GM04504 (cell line): ENCODE results near the gene ZNF432.
"Not testable (repeated sequence)": the region's sequence is repeated elsewhere in the genome, so short reads cannot be mapped to it uniquely, and the experiment has no call there.

Source experiments
- DNase-seq: peaks from one replicate; pipeline ENCODE4 v3.0.0-alpha.2; 2012; ENCODE audit warnings: low read depth

ZNF432 gene

GRCh38 chr19:52048555-52049501, at the start of gene ZNF432:
TSS of gene ZNF432 (minus strand) at chr19:52048838. CDS start at chr19:52046868, 1,970 bp downstream.
- DNase-seq: peak; percentile 87

DNA sequence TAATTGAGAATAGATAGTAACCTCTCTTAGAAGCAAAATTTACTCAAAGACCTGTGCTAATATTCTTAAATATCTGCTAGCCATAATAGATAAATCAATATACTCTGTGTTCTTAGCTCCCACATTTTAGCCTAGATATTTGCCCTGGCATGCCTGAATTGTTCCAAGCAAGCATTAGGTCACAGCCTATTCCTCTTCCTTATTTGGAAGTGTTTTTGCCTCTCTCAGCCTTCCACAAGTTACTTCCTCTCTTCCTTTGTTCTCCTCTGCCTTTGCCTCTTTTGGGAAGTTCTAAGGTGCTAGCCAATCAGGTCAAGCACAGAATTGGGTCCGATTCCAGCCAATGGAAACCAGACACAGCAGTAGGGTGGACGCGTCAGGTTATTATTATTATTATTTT, 47.8 kb upstream of the ZNF432 start:
- not testable (repeated sequence) for DNase-seq

- DNase-seq: peak; percentile 82
These were observed 46.8 kb upstream of the ZNF432 start, which contains the start of gene ZNF841 for GRCh38 chr19:52095172-52096014. TSS of gene ZNF841 (minus strand) at chr19:52095765. CDS start at chr19:52084801, 10,964 bp downstream.

- DNase-seq: no peak
These were observed 46.0 kb upstream of the ZNF432 start for GRCh38 chr19:52094526-52095130.

GRCh38 chr19:52086481-52086880, 37.8 kb upstream of the ZNF432 start:
- peak; percentile 5 for DNase-seq

GRCh38 chr19:52070496-52070895, 21.9 kb upstream of the ZNF432 start:
- no peak for DNase-seq

DNA sequence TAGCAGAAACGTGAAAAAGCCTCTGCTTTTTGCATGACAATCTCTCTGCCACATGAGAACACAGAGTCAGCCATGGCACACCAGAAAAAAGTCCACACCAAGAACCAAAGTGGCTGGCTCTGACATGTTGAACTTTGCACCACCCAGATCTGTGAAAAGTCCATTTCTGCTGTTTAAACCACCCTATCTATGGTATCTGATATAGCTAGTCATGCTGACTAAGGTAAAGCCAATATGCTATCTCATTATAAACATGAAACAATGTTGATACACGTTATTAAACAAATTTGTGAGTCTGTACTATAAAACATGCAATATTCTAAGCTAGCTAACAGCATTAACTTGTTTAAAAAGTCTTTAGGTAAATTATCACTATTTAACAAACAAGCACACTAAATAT, 21.0 kb upstream of the ZNF432 start:
- DNase-seq: no peak

DNA sequence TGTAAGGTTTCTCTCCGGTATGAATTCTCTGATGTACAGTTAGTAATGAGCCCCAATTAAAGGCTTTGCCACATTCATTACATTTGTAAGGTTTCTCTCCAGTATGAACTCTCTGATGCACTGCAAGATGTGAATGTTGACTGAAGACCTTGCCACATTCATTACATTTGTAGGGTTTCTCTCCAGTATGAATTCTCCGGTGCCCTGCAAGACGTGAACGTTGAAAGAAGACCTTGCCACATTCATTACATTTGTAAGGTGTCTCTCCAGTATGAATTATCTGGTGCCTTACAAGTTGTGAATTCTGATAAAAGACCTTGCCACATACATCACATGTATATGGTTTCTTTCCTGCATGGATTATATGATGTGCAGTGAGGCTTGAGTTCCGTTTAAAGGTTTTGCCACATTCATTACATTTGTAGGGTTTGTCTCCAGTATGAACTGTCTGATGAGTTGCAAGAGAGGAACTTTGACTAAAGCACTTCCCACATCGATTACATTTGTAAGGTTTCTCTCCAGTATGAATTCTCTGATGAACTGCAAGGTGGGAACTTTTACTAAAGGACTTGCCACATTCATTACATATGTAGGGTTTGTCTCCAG, 17.7 kb upstream of the ZNF432 start:
- DNase-seq: no peak

DNA sequence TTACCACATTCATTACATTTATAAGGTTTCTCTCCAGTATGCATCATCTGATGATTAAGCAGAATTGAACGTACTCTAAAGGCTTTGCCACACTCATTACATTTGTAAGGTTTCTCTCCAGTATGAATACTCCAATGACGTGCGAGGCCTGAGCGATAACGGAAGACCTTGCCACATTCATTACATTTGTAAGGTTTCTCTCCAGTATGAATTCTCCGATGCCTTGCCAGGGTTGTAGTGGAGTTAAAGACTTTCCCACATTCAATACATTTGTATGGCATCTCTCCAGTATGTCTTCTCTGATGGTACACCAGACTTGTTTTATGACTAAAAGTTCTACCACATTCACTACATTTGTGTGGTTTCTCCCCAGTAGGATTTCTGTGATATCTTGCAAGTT, 16.8 kb upstream of the ZNF432 start:
- no peak for DNase-seq

DNA sequence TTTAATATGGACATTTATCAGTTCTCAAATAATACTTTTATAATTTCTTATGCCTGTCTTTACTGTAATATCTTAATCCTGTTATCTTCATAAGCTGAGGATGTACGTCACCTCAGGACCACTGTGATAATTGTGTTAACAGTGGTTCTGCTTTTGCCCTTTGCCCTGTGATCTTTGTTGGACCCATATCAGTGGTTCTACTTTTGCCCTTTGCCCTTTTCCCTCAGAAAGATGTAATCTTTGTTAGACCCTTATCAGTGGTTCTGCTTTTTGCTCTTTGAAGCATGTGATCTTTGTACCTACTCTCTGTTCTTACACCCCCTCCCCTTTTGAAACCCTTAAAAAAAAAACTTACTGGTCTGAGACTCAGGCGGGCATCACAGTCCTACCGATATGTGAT, 7.8 kb upstream of the ZNF432 start:
- not testable (repeated sequence) for DNase-seq

DNA sequence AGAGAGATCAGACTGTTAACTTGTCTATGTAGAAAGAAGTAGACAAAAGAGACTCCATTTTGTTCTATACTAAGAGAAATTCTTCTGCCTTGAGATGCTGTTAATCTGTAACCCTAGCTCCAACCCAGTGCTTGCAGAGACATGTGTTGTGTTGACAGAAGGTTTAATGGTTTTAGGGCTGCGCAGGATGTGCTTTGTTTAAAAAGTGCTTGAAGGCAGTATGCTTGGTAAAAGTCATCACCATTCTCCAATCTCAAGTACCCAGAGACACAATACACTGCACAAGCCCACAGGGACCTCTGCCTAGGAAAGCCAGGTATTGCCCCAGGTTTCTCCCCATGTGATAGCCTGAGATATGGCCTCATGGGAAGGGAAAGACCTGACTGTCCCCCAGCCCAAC, 3.1 kb upstream of the ZNF432 start:
- DNase-seq: not testable (repeated sequence)

- DNase-seq: no peak
These were observed 9.5 kb downstream of the ZNF432 start for GRCh38 chr19:52039169-52039568.

DNA sequence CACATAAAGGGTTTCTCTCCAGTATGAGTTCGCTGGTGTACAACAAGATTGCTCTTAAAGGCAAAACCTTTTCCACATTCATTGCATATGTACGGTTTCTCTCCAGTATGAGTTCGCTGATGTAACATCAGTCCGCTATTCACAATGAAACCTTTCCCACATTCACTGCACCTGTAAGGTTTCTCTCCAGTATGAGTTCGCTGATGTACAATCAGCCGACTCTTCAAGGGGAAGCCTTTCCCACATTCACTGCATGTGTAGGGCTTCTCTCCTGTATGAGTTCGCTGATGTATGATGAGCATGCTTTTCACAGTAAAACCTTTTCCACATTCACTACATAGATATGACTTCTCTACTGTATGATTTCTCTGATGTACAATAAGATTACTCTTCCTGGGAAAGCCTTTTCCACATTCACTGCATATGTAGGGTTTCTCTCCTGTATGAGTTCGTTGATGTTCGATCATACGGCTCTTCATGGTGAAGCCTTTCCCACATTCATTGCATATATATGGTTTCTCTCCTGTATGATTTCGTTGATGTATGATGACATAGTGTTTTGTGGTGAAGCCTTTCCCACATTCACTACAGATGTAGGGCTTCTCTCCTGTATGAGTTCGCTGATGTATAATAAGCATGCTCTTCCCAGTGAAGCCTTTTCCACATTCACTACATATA, 14.4 kb downstream of the ZNF432 start:
- no peak for DNase-seq

DNA sequence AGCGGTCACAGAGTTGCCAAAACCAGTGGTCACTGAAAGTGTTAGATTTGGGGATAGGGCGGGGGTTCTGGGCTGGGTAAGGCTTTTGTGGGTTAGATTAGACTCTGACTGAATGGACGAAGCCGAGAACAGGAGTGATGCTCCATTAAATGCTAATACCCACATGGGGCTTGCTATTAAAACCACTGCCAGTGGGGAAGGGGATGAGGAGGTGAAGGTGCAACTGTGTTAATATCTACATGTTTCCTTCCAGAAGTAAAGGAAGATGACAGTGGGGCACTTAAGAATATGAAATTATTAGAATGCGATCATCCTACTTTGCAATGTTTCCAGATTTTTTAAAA, 19.9 kb downstream of the ZNF432 start:
- DNase-seq: no peak

- DNase-seq: peak; percentile 75
These were observed 20.4 kb downstream of the ZNF432 start, which contains the start of gene ZNF614 for GRCh38 chr19:52028027-52028779. TSS of gene ZNF614 (minus strand) at chr19:52028379. CDS start at chr19:52025745, 2,634 bp downstream.

DNA sequence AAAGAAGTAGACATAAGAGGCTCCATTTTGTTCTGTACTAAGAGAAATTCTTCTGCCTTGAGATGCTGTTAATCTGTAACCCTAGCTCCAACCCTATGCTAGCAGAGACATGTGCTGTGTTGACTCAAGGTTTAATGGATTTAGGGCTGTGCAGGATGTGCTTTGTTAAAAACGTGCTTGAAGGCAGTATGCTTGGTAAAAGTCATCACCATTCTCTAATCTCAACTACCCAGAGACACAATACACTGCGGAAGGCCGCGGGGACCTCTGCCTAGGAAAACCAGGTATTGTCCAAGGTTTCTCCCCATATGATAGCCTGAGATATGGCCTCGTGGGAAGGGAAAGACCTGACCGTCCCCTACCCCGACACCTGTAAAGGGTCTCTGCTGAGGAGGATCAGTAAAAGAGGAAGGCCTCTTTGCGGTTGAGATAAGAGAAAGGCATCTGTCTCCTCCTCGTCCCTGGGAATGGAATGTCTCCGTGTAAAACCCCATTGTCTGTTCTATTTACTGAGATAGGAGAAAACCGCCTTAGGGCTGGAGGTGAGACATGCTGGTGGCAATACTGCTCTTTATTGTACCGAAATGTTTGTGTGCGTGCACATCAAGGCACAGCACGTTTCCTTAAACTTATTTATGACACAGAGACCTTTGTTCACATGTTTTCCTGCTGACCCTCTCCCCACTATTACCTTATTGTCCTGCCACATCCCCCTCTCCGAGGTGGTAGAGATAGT, 22.2 kb downstream of the ZNF432 start:
- not testable (repeated sequence) for DNase-seq

DNA sequence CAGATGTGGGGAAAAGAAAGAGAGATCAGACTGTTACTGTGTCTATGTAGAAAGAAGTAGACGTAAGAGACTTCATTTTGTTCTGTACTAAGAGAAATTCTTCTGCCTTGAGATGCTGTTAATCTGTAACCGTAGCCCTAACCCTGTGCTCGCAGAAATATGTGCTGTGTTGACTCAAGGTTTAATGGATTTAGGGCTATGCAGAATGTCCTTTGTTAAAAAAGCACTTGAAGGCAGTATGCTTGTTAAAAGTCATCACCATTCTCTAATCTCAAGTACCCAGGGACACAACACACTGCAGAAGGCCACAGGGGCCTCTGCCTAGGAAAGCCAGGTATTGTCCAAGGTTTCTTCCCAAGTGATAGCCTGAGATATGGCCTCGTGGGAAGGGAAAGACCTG, 24.2 kb downstream of the ZNF432 start:
- DNase-seq: not testable (repeated sequence)

GRCh38 chr19:52022193-52022592, 26.4 kb downstream of the ZNF432 start:
- DNase-seq: no peak

- DNase-seq: no peak
These were observed 28.1 kb downstream of the ZNF432 start for GRCh38 chr19:52020506-52020905.

DNA sequence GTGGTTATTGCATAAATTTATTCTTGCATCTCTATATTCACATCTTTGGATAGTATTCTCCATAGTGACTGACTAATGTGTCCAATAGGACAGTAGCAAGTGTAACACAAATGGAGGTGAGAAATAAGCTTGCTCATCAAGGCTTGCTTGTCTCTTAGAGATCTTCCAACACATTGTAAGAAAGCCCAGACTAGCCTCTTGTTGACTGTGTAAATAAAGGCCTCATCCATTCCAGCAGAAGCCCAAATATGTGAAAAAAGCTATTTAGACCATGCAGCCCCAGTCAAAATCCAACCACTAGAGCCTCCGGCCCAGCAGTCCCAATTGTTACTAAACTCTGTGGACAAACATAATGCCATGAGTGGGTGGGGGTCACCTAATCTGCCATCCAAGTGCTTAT, 38.0 kb downstream of the ZNF432 start:
- DNase-seq: no peak
